Measurements from ENCODE around the gene FAM25C.
"Not testable (repeated sequence)": the region's sequence is repeated elsewhere in the genome, so short reads cannot be mapped to it uniquely, and the experiment has no call there.

Gene FAM25C

GRCh38 chr10:47947424-47947823 is 52.2 kb downstream of the FAM25C start:
- not testable (repeated sequence) for FAIRE-seq

Data from TTC549 (cell line).